H9 (cell line): ENCODE data around the gene PDC. TPM values are rescaled to one million over a fixed set of nuclear protein-coding genes. Genes with fewer than 3 reads are reported as not detected.

Source experiments
- DNase-seq: peaks from one replicate; pipeline ENCODE4 v3.0.0-alpha.2; 2017
- H2AFZ ChIP-seq: one replicate; pipeline ENCODE4 v1.6.1; 2013; ENCODE audit warnings: mild to moderate bottlenecking, low read length, control low read depth, moderate library complexity
- H2AK5ac ChIP-seq: 2 replicates; pipeline ENCODE4 v1.6.1; 2013; ENCODE audit warnings: low read length, control low read depth, mixed read lengths; ENCODE audit not compliant: insufficient read length
- H2BK120ac ChIP-seq: one replicate; pipeline ENCODE4 v1.6.1; 2013; ENCODE audit warnings: low read depth, mild to moderate bottlenecking, low read length, control low read depth, inconsistent platforms; ENCODE audit not compliant: poor library complexity, severe bottlenecking
- H2BK12ac ChIP-seq: 2 replicates; pipeline ENCODE4 v1.6.1; 2013; ENCODE audit warnings: low read length, control low read depth, mixed read lengths, low read depth; ENCODE audit not compliant: insufficient read length
- H2BK15ac ChIP-seq: 2 replicates; pipeline ENCODE4 v1.6.1; 2013; ENCODE audit warnings: low read depth, low read length, control low read depth
- H2BK20ac ChIP-seq: one replicate; pipeline ENCODE4 v1.6.1; 2013; ENCODE audit warnings: low read depth, mild to moderate bottlenecking, low read length, control low read depth, inconsistent platforms; ENCODE audit not compliant: poor library complexity, severe bottlenecking
- H2BK5ac ChIP-seq: 2 replicates; pipeline ENCODE4 v1.6.1; 2013; ENCODE audit warnings: low read length, control low read depth, mixed read lengths; ENCODE audit not compliant: insufficient read length
- H3K14ac ChIP-seq: 2 replicates; pipeline ENCODE4 v1.6.1; 2013; ENCODE audit warnings: low read length, control low read depth; ENCODE audit not compliant: insufficient read depth
- H3K18ac ChIP-seq: 2 replicates; pipeline ENCODE4 v1.6.1; 2013; ENCODE audit warnings: low read depth, mild to moderate bottlenecking, mixed read lengths, low read length, control low read depth; ENCODE audit not compliant: insufficient read length
- H3K23ac ChIP-seq: 2 replicates; pipeline ENCODE4 v1.6.1; 2013; ENCODE audit warnings: low read length, control low read depth, mixed read lengths, low read depth; ENCODE audit not compliant: insufficient read length
- H3K23me2 ChIP-seq: 2 replicates; pipeline ENCODE4 v1.6.1; 2013; ENCODE audit warnings: low read depth, mild to moderate bottlenecking, mixed read lengths, low read length, control low read depth; ENCODE audit not compliant: insufficient read length, poor library complexity, severe bottlenecking
- H3K27ac ChIP-seq: 2 replicates; pipeline ENCODE4 v1.5.1; 2013; ENCODE audit warnings: low read length, control low read depth, mixed read lengths, low read depth; ENCODE audit not compliant: insufficient read length
- H3K27me3 ChIP-seq: 2 replicates; pipeline ENCODE4 v1.6.1; 2013; ENCODE audit warnings: low read length, control low read depth, inconsistent platforms; ENCODE audit not compliant: insufficient read depth
- H3K4ac ChIP-seq: 2 replicates; pipeline ENCODE4 v1.6.1; 2013; ENCODE audit warnings: low read depth, mild to moderate bottlenecking, control low read depth, inconsistent platforms, low read length, moderate library complexity
- H3K4me1 ChIP-seq: 2 replicates; pipeline ENCODE4 v1.6.1; 2013; ENCODE audit warnings: low read length, control low read depth, inconsistent platforms; ENCODE audit not compliant: insufficient read depth
- H3K4me2 ChIP-seq: 2 replicates; pipeline ENCODE4 v1.6.1; 2013; ENCODE audit warnings: low read length, control low read depth, mixed read lengths; ENCODE audit not compliant: insufficient read length, insufficient read depth
- H3K56ac ChIP-seq: 2 replicates; pipeline ENCODE4 v1.6.1; 2013; ENCODE audit warnings: low read depth, mild to moderate bottlenecking, mixed read lengths, low read length, control low read depth; ENCODE audit not compliant: insufficient read length
- H3K79me1 ChIP-seq: 2 replicates; pipeline ENCODE4 v1.6.1; 2013; ENCODE audit warnings: low read depth, mild to moderate bottlenecking, moderate library complexity, low read length, control low read depth, inconsistent platforms; ENCODE audit not compliant: insufficient read depth, poor library complexity, severe bottlenecking
- H3K79me2 ChIP-seq: 2 replicates; pipeline ENCODE4 v1.6.1; 2013; ENCODE audit warnings: low read length, control low read depth, inconsistent platforms; ENCODE audit not compliant: insufficient read depth
- H3K9ac ChIP-seq: 2 replicates; pipeline ENCODE4 v1.6.1; 2013; ENCODE audit warnings: low read length, control low read depth, mixed read lengths; ENCODE audit not compliant: insufficient read length; ENCODE audit errors: extremely low read depth
- H3K9me3 ChIP-seq: one replicate; pipeline ENCODE4 v1.6.1; 2013; ENCODE audit warnings: low read depth, low read length, inconsistent platforms; ENCODE audit not compliant: control insufficient read depth
- H3T11ph ChIP-seq: one replicate; pipeline ENCODE4 v1.6.1; 2013; ENCODE audit warnings: mild to moderate bottlenecking, low read length, control low read depth, inconsistent platforms
- H4K20me1 ChIP-seq: one replicate; pipeline ENCODE4 v1.6.1; 2013; ENCODE audit not compliant: control insufficient read depth, insufficient read length, insufficient read depth
- H4K5ac ChIP-seq: 2 replicates; pipeline ENCODE4 v1.6.1; 2013; ENCODE audit warnings: low read depth, mild to moderate bottlenecking, mixed read lengths, low read length, control low read depth; ENCODE audit not compliant: insufficient read length
- H4K8ac ChIP-seq: replicated peaks from 2 replicates; pipeline ENCODE4 v1.6.1; 2013; ENCODE audit warnings: low read length, control low read depth, mixed read lengths, low read depth; ENCODE audit not compliant: insufficient read length
- H4K91ac ChIP-seq: 2 replicates; pipeline ENCODE4 v1.6.1; 2013; ENCODE audit warnings: low read depth, mild to moderate bottlenecking, moderate library complexity, mixed read lengths, low read length, control low read depth; ENCODE audit not compliant: insufficient read length
- H3K27ac Mint-ChIP-seq, 3 experiments: 2 replicates in 2 of 3; 3 replicates in 1 of 3; pipeline ENCODE4 v1.8.0; 2020 to 2021; ENCODE audit warnings: mixed read lengths in 3 of 3, mild to moderate bottlenecking in 1 of 3, moderate library complexity in 1 of 3
- H3K27me3 Mint-ChIP-seq: 2 replicates; pipeline ENCODE4 v1.8.0; 2021; ENCODE audit warnings: low read depth, mild to moderate bottlenecking, moderate library complexity, mixed read lengths
- H3K36me3 Mint-ChIP-seq, 3 experiments: 2 replicates in 2 of 3; 3 replicates in 1 of 3; pipeline ENCODE4 v1.8.0; 2020 to 2021; ENCODE audit warnings: low read depth in 3 of 3, mixed read lengths in 3 of 3; ENCODE audit not compliant: insufficient read depth in 1 of 3
- H3K4me1 Mint-ChIP-seq, 2 experiments: 2 replicates each; pipeline ENCODE4 v1.8.0; 2020; ENCODE audit warnings: mixed read lengths in 2 of 2
- H3K4me3 Mint-ChIP-seq, 2 experiments: 2 replicates in 1 of 2; 3 replicates in 1 of 2; pipeline ENCODE4 v1.8.0; 2020 to 2021; ENCODE audit warnings: mild to moderate bottlenecking in 2 of 2, mixed read lengths in 2 of 2, moderate library complexity in 1 of 2
- H3K9me3 Mint-ChIP-seq, 2 experiments: 2 replicates in 1 of 2; 3 replicates in 1 of 2; pipeline ENCODE4 v1.8.0; 2020; ENCODE audit warnings: mild to moderate bottlenecking in 2 of 2, mixed read lengths in 2 of 2, moderate library complexity in 1 of 2
- CTCF ChIP-seq: fragments of 200-600 bp; sonication (generic); conservative IDR thresholded peaks from 3 replicates; pipeline ENCODE4 v1.8.0; 2021; ENCODE audit warnings: antibody characterized with exemption, mild to moderate bottlenecking
- WGBS: extraction: QIAGEN DNeasy Blood & Tissue Kit; methylation state at CpG from one replicate; pipeline ENCODE4 v1.1.7; 2013; ENCODE audit warnings: missing lambda C conversion rate, low lambda C conversion rate, mixed read lengths; ENCODE audit not compliant: insufficient read length; ENCODE audit errors: extremely low coverage; 5-methylcytosine and 5-hydroxymethylcytosine counted together
- total RNA-seq: library from RNA; stranded (reverse); gene quantifications from 2 replicates; pipeline ENCODE4 v1.2.1, GENCODE V29; 2021

The PDC gene
- total RNA-seq, 1 experiment from 2014 or later = not detected

GRCh38 chr1:186483561-186483960, 22.6 kb upstream of the PDC start:
- H3K4ac ChIP-seq = no peak overlapping the region
- H4K5ac ChIP-seq = no peak overlapping the region
- H2BK15ac ChIP-seq = no peak overlapping the region
- no peaks in the 10 kb centered on the region for H3K79me1 ChIP-seq
- no peak overlapping the region for H3K4me3 Mint-ChIP-seq
- H2BK5ac ChIP-seq = no peak overlapping the region
- no peaks in the 10 kb centered on the region for H3K79me2 ChIP-seq
- H4K91ac ChIP-seq = no peak overlapping the region
- no peak overlapping the region for H3K27ac ChIP-seq
- no peak overlapping the region for H3K14ac ChIP-seq
- H2BK120ac ChIP-seq = no peak overlapping the region
- no peaks in the 10 kb centered on the region for H3K9me3 ChIP-seq
- H3K18ac ChIP-seq = no peak overlapping the region
- no peaks in the 10 kb centered on the region for H3K27me3 ChIP-seq
- no peaks in the 10 kb centered on the region for H3K4me1 ChIP-seq
- no peak for TF ChIP-seq CTCF
- no peaks in the 10 kb centered on the region for H4K20me1 ChIP-seq
- DNase-seq = no peak
- H3K36me3 Mint-ChIP-seq = no peaks in the 10 kb centered on the region
- no peak overlapping the region for H3K9ac ChIP-seq
- no peak overlapping the region for H2BK12ac ChIP-seq
- no peaks in the 10 kb centered on the region for H3K9me3 Mint-ChIP-seq
- H3T11ph ChIP-seq = no peak overlapping the region
- H3K4me1 Mint-ChIP-seq = no peaks in the 10 kb centered on the region
- H3K23me2 ChIP-seq = no peaks in the 10 kb centered on the region
- H4K8ac ChIP-seq = no peak overlapping the region
- H2AK5ac ChIP-seq = no peak overlapping the region
- H3K27me3 Mint-ChIP-seq = no peaks in the 10 kb centered on the region
- H3K27ac Mint-ChIP-seq = no peak overlapping the region
- H3K4me2 ChIP-seq = no peak overlapping the region
- H2AFZ ChIP-seq = no peak overlapping the region
- no peak overlapping the region for H3K56ac ChIP-seq
- WGBS = no CpG with 5 or more reads among the region's 2 CpGs
- no peak overlapping the region for H3K23ac ChIP-seq
- no peak overlapping the region for H2BK20ac ChIP-seq
